ENCODE measurements around the gene BRME1.

DNA sequence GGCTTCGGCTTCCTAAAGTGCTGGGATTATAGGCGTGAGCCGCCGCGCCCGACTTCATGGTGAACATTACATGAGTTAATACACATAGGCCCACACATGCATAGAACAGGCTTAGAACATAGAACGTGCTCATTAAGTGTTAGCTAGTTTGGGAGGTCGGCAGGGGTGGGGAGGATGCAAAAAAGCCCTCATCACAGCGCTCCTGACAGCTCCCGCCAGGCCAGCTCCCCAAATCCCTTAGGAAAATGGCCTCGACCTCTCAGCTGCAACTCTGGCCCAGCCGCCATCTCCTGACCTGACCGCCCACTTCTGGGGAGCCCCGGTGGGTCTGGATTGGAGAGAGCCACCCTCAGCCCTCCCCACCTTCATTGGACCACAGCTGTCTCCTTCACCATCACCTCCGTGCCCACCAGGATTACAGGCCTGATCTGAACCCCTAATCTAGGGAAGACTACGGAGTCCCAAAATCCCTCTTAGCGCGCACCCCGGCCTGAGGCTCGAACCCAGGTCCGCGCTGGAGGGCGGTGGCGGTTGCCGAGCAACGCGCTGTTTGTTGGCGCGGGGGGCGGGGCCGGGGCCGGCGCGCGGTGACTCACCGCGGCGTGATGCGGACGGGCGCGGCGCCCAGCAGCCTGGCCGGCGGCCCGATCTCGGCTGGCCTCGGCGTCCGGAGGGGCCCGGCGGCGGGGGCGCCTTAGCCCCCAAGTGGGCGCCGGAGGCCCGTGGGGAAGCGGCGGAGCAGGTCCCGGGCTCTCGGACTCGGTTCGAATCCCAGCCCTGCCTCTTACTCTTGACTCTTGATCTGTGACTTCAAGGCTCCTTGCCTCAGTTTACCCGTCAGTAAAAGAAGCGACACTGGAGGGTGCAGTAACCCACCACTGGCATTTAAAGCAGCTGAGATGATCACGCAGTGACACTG is 55.7 kb downstream of the BRME1 start:
- TF ChIP-seq, protein P1, sequence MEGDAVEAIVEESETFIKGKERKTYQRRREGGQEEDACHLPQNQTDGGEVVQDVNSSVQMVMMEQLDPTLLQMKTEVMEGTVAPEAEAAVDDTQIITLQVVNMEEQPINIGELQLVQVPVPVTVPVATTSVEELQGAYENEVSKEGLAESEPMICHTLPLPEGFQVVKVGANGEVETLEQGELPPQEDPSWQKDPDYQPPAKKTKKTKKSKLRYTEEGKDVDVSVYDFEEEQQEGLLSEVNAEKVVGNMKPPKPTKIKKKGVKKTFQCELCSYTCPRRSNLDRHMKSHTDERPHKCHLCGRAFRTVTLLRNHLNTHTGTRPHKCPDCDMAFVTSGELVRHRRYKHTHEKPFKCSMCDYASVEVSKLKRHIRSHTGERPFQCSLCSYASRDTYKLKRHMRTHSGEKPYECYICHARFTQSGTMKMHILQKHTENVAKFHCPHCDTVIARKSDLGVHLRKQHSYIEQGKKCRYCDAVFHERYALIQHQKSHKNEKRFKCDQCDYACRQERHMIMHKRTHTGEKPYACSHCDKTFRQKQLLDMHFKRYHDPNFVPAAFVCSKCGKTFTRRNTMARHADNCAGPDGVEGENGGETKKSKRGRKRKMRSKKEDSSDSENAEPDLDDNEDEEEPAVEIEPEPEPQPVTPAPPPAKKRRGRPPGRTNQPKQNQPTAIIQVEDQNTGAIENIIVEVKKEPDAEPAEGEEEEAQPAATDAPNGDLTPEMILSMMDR (IDR thresholded peaks at IDR 0.05 in 4 of 5, conservative IDR thresholded peaks at IDR 0.05 in 1 of 5): no peak
- peak; percentile 58 to 60 for TF ChIP-seq POLR2A (IDR thresholded peaks at IDR 0.05)
